OCI-LY1 (cell line): ENCODE results near the gene RFPL3.

Source experiments
- EZH2 ChIP-seq: fragments of 200-600 bp; sonication (generic), shearing (Covaris generic); IDR thresholded peaks from 2 replicates; pipeline ENCODE4 v1.8.0; 2017; ENCODE audit warnings: borderline replicate concordance, mixed run types, mild to moderate bottlenecking, antibody characterized with exemption, low read length, moderate library complexity, mixed read lengths
- TF ChIP-seq, protein P1 (sequence below): fragments of 200-600 bp; sonication (generic), shearing (Covaris generic); IDR thresholded peaks from 2 replicates; pipeline ENCODE4 v1.5.1; 2017; ENCODE audit warnings: mild to moderate bottlenecking, antibody characterized with exemption, low read length, moderate library complexity, mixed read lengths

DNA sequence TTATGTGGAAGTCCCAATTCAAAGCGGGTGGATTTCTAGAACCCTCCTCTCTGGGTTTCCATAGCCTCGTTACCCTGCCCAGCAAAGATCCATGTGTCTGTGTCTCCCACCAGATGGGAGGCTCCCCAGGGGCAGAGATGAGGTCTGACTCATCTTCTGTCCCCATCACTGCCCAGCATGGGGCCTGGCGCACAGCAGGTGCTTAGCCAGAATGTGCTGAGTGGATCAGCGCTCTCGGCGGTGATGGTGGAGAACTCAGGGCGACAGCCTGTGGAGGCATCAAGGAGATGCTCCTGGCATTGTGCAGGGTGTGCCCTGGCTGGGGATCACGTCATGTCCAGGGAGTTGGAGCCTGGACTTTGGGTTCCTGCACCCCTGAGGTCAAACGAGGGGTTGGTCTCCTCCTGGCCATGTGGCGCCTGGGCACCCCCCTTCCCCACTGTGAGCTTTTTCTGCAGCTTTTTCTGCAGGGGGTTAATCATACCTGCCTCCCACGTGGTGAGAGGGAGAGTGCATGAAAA lies 46.1 kb upstream of the RFPL3 start:
- TF ChIP-seq, protein P1, sequence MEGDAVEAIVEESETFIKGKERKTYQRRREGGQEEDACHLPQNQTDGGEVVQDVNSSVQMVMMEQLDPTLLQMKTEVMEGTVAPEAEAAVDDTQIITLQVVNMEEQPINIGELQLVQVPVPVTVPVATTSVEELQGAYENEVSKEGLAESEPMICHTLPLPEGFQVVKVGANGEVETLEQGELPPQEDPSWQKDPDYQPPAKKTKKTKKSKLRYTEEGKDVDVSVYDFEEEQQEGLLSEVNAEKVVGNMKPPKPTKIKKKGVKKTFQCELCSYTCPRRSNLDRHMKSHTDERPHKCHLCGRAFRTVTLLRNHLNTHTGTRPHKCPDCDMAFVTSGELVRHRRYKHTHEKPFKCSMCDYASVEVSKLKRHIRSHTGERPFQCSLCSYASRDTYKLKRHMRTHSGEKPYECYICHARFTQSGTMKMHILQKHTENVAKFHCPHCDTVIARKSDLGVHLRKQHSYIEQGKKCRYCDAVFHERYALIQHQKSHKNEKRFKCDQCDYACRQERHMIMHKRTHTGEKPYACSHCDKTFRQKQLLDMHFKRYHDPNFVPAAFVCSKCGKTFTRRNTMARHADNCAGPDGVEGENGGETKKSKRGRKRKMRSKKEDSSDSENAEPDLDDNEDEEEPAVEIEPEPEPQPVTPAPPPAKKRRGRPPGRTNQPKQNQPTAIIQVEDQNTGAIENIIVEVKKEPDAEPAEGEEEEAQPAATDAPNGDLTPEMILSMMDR: no peak
- TF ChIP-seq EZH2: no peak
